Stimulated activated CD8-positive, alpha-beta memory T cell treated with anti-CD3 and anti-CD28 coated beads, Interleukin-4, amount 100 ng/mL, for 1 hour (primary cell): ENCODE data around the gene ASMTL.

Experiments used
- DNase-seq, 2 donors: peaks; one replicate each; pipeline ENCODE4 v3.0.0-alpha.2; 2020; ENCODE audit warnings: low read depth in 2 of 2, low spot score in 1 of 2

Gene ASMTL

GRCh38 chrX:1354036-1355019 lies 98.4 kb downstream of the ASMTL start:
- no peak for DNase-seq
